GM18873 (cell line): ENCODE measurements around the gene MARCO.
"Not testable (repeated sequence)": the region's sequence is repeated elsewhere in the genome, so short reads cannot be mapped to it uniquely, and the experiment has no call there.

Source experiments
- ATAC-seq: cut with Tn5 transposase; IDR thresholded peaks from one replicate; pipeline ENCODE4 v1.9.1; 2021; ENCODE audit warnings: mild to moderate bottlenecking, moderate library complexity, moderate number of reproducible peaks; ENCODE audit not compliant: unreplicated experiment, low FRiP score

MARCO gene

GRCh38 chr2:119025762-119026351 is 83.9 kb downstream of the MARCO start:
- no peak for ATAC-seq

- no peak for ATAC-seq
These were observed 84.9 kb downstream of the MARCO start for GRCh38 chr2:119026890-119027289.

DNA sequence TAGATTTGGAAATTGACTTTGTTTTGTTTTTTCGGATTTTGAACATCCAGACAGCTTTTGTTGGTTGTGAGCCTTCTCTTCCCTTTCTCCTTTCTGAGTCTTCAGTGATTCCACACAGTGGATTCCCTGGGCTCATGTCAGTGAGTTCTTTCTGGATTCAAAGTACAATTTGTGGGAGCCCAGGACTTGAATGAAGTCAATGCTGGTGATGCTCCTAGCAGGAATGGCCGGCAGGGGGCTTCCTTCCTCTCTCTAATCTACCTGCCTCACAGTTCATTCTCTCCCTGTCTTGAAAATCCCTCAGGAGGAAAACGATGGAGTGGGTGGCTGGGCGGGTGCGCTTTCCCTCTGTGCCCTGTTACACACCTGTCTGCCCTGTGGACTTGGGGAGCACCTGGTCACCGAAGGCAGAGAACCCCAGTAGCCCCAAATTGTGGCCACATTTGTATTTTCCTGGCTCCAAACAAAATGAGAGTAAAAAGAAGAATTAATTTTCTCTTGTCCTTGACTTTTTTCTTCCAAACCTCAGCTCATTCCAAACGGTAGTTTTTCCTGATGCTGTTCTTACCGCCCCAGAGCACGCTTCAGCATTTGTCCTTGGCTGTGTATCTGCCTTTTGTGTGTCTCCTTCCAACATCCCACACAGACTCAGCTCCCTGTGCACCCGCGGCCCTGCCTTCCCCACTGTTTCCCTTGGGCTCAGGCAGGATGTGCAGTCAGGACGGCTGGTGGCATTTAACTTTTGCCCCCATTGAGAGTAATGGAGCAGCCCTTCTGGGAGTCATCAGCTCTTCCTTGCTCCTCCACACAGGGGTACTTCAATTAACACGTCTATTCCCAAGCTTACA is 86.6 kb downstream of the MARCO start:
- ATAC-seq, result no peak

DNA sequence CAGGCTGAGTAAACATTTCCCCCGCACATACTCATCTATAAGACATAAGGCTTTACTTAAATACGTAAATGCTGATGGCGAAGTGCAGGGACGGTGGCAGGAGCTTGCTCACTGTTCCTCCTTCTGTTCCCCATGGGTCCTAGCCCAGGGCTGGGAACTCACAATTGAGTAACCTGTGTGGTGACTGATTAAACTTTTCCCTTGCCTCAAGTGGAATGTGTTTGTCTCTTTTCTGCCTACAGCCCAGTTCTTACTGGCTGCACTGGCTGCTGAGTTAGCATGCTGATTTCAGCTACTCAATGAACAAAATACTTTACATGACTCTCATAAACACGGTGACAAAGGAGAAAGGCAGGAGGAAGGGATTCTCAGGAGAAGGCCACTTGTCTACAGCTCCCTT is 87.3 kb downstream of the MARCO start:
- ATAC-seq, result no peak

DNA sequence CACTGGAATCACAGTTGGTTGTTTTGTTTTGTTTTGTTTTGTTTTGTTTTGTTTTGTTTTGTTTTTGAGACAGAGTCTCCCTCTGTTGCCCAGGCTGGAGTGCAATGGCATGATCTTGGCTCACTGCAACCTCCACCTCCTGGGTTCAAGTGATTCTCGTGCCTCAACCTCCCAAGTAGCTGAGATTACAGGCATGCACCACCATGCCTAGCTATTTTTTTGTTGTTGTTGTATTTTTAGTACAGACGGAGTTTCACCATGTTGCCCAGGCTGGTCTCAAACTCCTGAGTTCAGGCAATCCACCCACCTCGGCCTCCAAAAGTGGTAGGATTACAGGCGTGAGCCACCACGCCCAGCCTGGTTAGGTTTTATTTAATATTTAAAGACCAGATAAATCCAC is 95.9 kb downstream of the MARCO start:
- not testable (repeated sequence) for ATAC-seq

GRCh38 chr2:119040730-119041129 is 98.7 kb downstream of the MARCO start:
- ATAC-seq, result no peak
